GM12873 (cell line): ENCODE results near the gene MTCL1.

Experiments used
- CTCF ChIP-seq: IDR thresholded peaks from 2 replicates; pipeline ENCODE4 v1.5.1; 2012; ENCODE audit warnings: low read depth, mild to moderate bottlenecking, moderate library complexity, low read length, control low read depth; ENCODE audit not compliant: insufficient read depth; ENCODE audit errors: missing control alignments

Gene MTCL1

GRCh38 chr18:8777846-8778245, 72.5 kb downstream of the MTCL1 start:
- TF ChIP-seq CTCF = no peak

DNA sequence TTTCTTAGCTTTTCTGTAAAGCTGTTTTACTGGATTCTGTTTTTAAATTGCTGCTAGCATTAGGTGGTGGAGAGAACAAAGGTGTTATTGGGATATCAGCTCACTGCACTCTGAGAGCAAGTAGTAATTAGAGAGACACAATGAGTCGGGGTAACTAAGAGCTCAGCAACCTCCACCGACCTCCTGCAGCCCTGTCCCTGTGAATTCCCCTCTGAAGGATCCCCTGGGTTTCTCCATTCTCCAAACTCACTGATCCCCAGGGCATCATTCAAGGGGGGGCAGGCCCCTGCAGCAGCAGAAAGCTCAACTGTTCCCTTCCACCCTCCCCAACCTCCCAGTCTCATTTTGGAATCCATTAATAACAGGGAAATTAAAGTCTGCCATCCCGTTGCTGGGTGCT, 73.0 kb downstream of the MTCL1 start:
- TF ChIP-seq CTCF = no peak

- no peak for TF ChIP-seq CTCF
Measured at GRCh38 chr18:8778824-8779223, 73.5 kb downstream of the MTCL1 start.

- no peak for TF ChIP-seq CTCF
Measured at GRCh38 chr18:8779251-8779650, 73.9 kb downstream of the MTCL1 start.

- no peak for TF ChIP-seq CTCF
Measured at GRCh38 chr18:8780227-8780626, 74.9 kb downstream of the MTCL1 start.

GRCh38 chr18:8781671-8782070, 76.3 kb downstream of the MTCL1 start:
- TF ChIP-seq CTCF = no peak

GRCh38 chr18:8783335-8783993, 78.1 kb downstream of the MTCL1 start:
- no peak for TF ChIP-seq CTCF

DNA sequence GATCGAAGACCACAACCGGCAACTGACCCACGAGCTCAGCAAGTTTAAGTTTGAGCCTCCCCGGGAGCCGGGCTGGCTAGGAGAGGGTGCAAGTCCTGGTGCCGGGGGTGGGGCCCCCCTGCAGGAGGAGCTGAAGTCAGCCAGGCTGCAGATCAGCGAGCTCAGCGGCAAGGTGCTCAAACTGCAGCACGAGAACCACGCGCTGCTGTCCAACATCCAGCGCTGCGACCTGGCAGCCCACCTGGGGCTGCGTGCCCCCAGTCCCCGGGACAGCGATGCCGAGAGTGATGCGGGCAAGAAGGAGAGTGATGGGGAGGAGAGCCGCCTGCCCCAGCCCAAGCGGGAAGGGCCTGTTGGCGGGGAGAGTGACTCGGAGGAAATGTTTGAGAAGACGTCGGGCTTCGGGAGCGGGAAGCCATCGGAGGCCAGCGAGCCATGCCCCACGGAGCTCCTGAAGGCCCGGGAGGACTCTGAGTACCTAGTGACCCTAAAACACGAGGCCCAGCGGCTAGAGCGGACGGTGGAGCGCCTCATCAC, 78.7 kb downstream of the MTCL1 start:
- TF ChIP-seq CTCF = no peak
